Stimulated activated CD4-positive, alpha-beta T cell treated with anti-CD3 and anti-CD28 coated beads, TNF-alpha, amount 100 ng/mL, for 4 hours (primary cell): Measurements from ENCODE around the gene CYP2W1.
"Not testable (repeated sequence)": the region's sequence is repeated elsewhere in the genome, so short reads cannot be mapped to it uniquely, and the experiment has no call there.

ENCODE experiments used
- DNase-seq, 3 experiments: peaks; one replicate each; pipeline ENCODE4 v3.0.0-alpha.2; 2020; ENCODE audit warnings: low read depth in 3 of 3

The CYP2W1 gene

GRCh38 chr7:983004-983615 is at the start of gene CYP2W1:
CYP2W1 (plus strand) TSS chr7:983181; CDS start chr7:983212, 31 bp downstream.
- DNase-seq, result no peak

GRCh38 chr7:934469-935163 is 48.4 kb upstream of the CYP2W1 start:
- DNase-seq, result no peak

- no peak for DNase-seq
These were observed 47.7 kb upstream of the CYP2W1 start for GRCh38 chr7:935164-935873.

- DNase-seq, result no peak
These were observed 47.1 kb upstream of the CYP2W1 start for GRCh38 chr7:935874-936385.

- DNase-seq, result no peak
These were observed 46.5 kb upstream of the CYP2W1 start for GRCh38 chr7:936386-937054.

- no peak for DNase-seq
These were observed 45.0 kb upstream of the CYP2W1 start for GRCh38 chr7:937856-938484.

GRCh38 chr7:938546-939185 is 44.3 kb upstream of the CYP2W1 start:
- no peak for DNase-seq

- DNase-seq, result no peak
These were observed 43.1 kb upstream of the CYP2W1 start for GRCh38 chr7:939843-940242.

- no peak for DNase-seq
These were observed 42.2 kb upstream of the CYP2W1 start for GRCh38 chr7:940599-941408.

- DNase-seq, result not testable (repeated sequence)
These were observed 39.2 kb upstream of the CYP2W1 start for GRCh38 chr7:943793-944192.

- DNase-seq, result no peak
These were observed 38.2 kb upstream of the CYP2W1 start for GRCh38 chr7:944744-945143.

- DNase-seq, result no peak
These were observed 37.8 kb upstream of the CYP2W1 start for GRCh38 chr7:945147-945555.

GRCh38 chr7:945556-946255 is 37.3 kb upstream of the CYP2W1 start:
- DNase-seq, result no peak

GRCh38 chr7:946256-946996 is 36.6 kb upstream of the CYP2W1 start:
- DNase-seq, result no peak

GRCh38 chr7:947391-948210 is 35.4 kb upstream of the CYP2W1 start:
- no peak for DNase-seq

- no peak for DNase-seq
These were observed 33.7 kb upstream of the CYP2W1 start for GRCh38 chr7:949021-949934.
